GM12878 (cell line): ENCODE results near the gene NHS. TPM values are rescaled to one million over a fixed set of nuclear protein-coding genes. Genes with fewer than 3 reads are reported as not detected.

Experiments used
- ATAC-seq: fragments of 200-7000 bp; cut with Tn5 transposase; 3 replicates; pipeline ENCODE4 v1.9.1; 2020; ENCODE audit warnings: mild to moderate bottlenecking, moderate library complexity
- BruUV-seq: library from RNA; stranded (reverse); fragments of 400-500 nt; replicated peaks from 2 replicates; lab custom pipeline; 2021; lab: Mats Ljungman, UMichigan
- CTCF ChIA-PET: fragments of 300-600 bp; sonication (Branson Sonifier 250); formaldehyde crosslinking; extraction: SDS; loops from one replicate; lab custom pipeline; 2021; ENCODE audit warnings: inconsistent platforms; lab: Yijun Ruan, JAX
- POLR2A ChIA-PET: fragments of 350-600 bp; formaldehyde crosslinking; extraction: SDS; loops from one replicate; lab custom pipeline; 2021; ENCODE audit warnings: inconsistent platforms; lab: Charles Lee
- RAD21 ChIA-PET: fragments of 300-600 bp; sonication (Branson Sonifier 250); formaldehyde crosslinking; loops from one replicate; lab custom pipeline; 2023; ENCODE audit warnings: antibody characterized with exemption; ENCODE audit not compliant: unreplicated experiment; lab: Charles Lee
- SMC1A ChIA-PET: fragments of 300-600 bp; sonication (Branson Sonifier 250); formaldehyde crosslinking; loops from one replicate; lab custom pipeline; 2023; ENCODE audit not compliant: unreplicated experiment, uncharacterized antibody; lab: Charles Lee
- DNase-seq: peaks from one replicate; pipeline ENCODE4 v3.0.0-alpha.2; 2011; ENCODE audit warnings: low read depth, low spot score
- FAIRE-seq: peaks from 3 replicates; lab custom pipeline; 2011; peaks lifted over from hg19 to GRCh38; lab: Jason Lieb, UNC
- H2AFZ ChIP-seq: 2 replicates; pipeline ENCODE4 v1.6.0; 2011; ENCODE audit warnings: low read depth, low read length, control low read depth; ENCODE audit not compliant: control insufficient read depth
- H3K27ac ChIP-seq: 2 replicates; pipeline ENCODE4 v1.5.1; 2011; ENCODE audit warnings: control low read depth; ENCODE audit not compliant: control insufficient read depth, insufficient read depth
- H3K27me3 ChIP-seq, 2 experiments: replicated peaks in 1 of 2; 2 replicates each; pipeline versions ENCODE4 v1.6.0 to v1.6.1; 2011; ENCODE audit warnings: low read length in 1 of 2; ENCODE audit not compliant: control insufficient read depth in 2 of 2, insufficient read depth in 2 of 2
- H3K36me3 ChIP-seq, 2 experiments: 2 replicates each; pipeline ENCODE4 v1.5.1; 2011; ENCODE audit warnings: low read length in 1 of 2; ENCODE audit not compliant: control insufficient read depth in 2 of 2, insufficient read depth in 2 of 2
- H3K4me1 ChIP-seq: 2 replicates; pipeline ENCODE4 v1.6.1; 2011; ENCODE audit warnings: mild to moderate bottlenecking, low read length, moderate library complexity, mixed read lengths; ENCODE audit not compliant: control insufficient read depth, insufficient read depth
- H3K4me2 ChIP-seq: 2 replicates; pipeline ENCODE4 v1.6.0; 2011; ENCODE audit warnings: control low read depth; ENCODE audit not compliant: control insufficient read depth, insufficient read depth
- H3K4me3 ChIP-seq: fragments of 200-600 bp; sonication (generic); 2 replicates; pipeline ENCODE4 v1.5.1; 2016
- H3K79me2 ChIP-seq: 2 replicates; pipeline ENCODE4 v1.6.0; 2011; ENCODE audit warnings: low read length; ENCODE audit not compliant: control insufficient read depth, insufficient read depth
- H3K9ac ChIP-seq: 2 replicates; pipeline ENCODE4 v1.8.0; 2011; ENCODE audit warnings: low read length, control low read depth, mixed read lengths; ENCODE audit not compliant: control insufficient read depth, insufficient read depth
- H3K9me3 ChIP-seq: replicated peaks from 3 replicates; pipeline ENCODE4 v1.5.1; 2011; ENCODE audit warnings: mild to moderate bottlenecking, low read length; ENCODE audit not compliant: control insufficient read depth, insufficient read depth
- H4K20me1 ChIP-seq: 2 replicates; pipeline ENCODE4 v1.6.0; 2011; ENCODE audit not compliant: control insufficient read depth, insufficient read depth
- BMI1 ChIP-seq: fragments of 450-650 bp; IDR thresholded peaks from 2 replicates; pipeline ENCODE4 v1.6.1; 2016; ENCODE audit warnings: mild to moderate bottlenecking, moderate library complexity, borderline replicate concordance
- FOS ChIP-seq: IDR thresholded peaks from 3 replicates; pipeline ENCODE4 v1.6.1; 2011; ENCODE audit warnings: borderline replicate concordance; ENCODE audit not compliant: insufficient read length; ENCODE audit errors: extremely low read depth
- NR2C2 ChIP-seq: IDR thresholded peaks from 2 replicates; pipeline ENCODE4 v1.6.1; 2011; ENCODE audit warnings: borderline replicate concordance, low read depth; ENCODE audit not compliant: control insufficient read depth, insufficient read length
- PAX8 ChIP-seq: fragments of 450-650 bp; IDR thresholded peaks from 2 replicates; pipeline ENCODE4 v1.6.1; 2017; ENCODE audit warnings: mild to moderate bottlenecking, moderate library complexity
- SIN3A ChIP-seq: IDR thresholded peaks from 2 replicates; pipeline ENCODE4 v1.6.1; 2012; ENCODE audit warnings: low read depth, low read length, improper control_type of control experiment
- TARDBP ChIP-seq: IDR thresholded peaks from 2 replicates; pipeline ENCODE4 v1.6.1; 2016; ENCODE audit warnings: borderline replicate concordance
- in situ Hi-C: fragments of 300-500 bp; cut with MboI; formaldehyde crosslinking; loops from 9 replicates; pipeline ENCODE4 v1.14.3; 2018; ENCODE audit warnings: mixed read lengths
- intact Hi-C: fragments of 100-400 bp; cut with micrococcal nuclease; formaldehyde crosslinking; loops from one replicate; pipeline ENCODE4 v1.14.2; 2022; ENCODE audit not compliant: unreplicated experiment
- polyA plus RNA-seq, 11 experiments: library from polyadenylated mRNA; depleted of rRNA in 4 of 11; unstranded in 6 of 11; stranded (reverse) in 5 of 11; fragments of >200 nt; fragmentation: Nextera tagmentation in 4 of 11; fragmentation: Illumina TruSeq in 1 of 11; extraction: Ambion mirVana in 4 of 11; extraction: Trizol in 1 of 11; gene quantifications; 1 replicate in 1 of 11; 2 replicates in 10 of 11; pipeline versions ENCODE4 v1.2.1 to v1.2.3, GENCODE V29; 2011 to 2016; ENCODE audit warnings: inconsistent platforms in 2 of 11, missing spikeins in 2 of 11, low read depth in 1 of 11
- total RNA-seq, 4 experiments: library from RNA; depleted of rRNA in 3 of 4; stranded (reverse); fragments of >200 nt in 3 of 4; fragmentation: Illumina TruSeq in 1 of 4; extraction: Trizol in 1 of 4; gene quantifications; 2 replicates each; pipeline versions ENCODE4 v1.2.1 to v1.2.3, GENCODE V29; 2013 to 2021
- TF ChIP-seq, protein P1 (sequence below): fragments of 450-650 bp; IDR thresholded peaks from 2 replicates; pipeline ENCODE4 v1.6.1; 2018; ENCODE audit warnings: mild to moderate bottlenecking, low read depth, moderate library complexity; ENCODE audit not compliant: partially characterized antibody
- TF ChIP-seq, protein P2 (sequence below): IDR thresholded peaks from 2 replicates; pipeline ENCODE4 v1.6.1; 2012; ENCODE audit warnings: mild to moderate bottlenecking, low read depth, low read length
- TF ChIP-seq, protein P3 (sequence below): IDR thresholded peaks from 2 replicates; pipeline ENCODE4 v1.6.1; 2011; ENCODE audit warnings: low read depth, low read length, improper control_type of control experiment, borderline replicate concordance

The NHS gene
- total and polyA plus RNA-seq, 10 of the 15 experiments (the other 5 are each of a cell fraction or from before 2014, with no cell fraction given): under 0.01 to 0.07 (median 0.03) TPM; not detected in 7

DNA sequence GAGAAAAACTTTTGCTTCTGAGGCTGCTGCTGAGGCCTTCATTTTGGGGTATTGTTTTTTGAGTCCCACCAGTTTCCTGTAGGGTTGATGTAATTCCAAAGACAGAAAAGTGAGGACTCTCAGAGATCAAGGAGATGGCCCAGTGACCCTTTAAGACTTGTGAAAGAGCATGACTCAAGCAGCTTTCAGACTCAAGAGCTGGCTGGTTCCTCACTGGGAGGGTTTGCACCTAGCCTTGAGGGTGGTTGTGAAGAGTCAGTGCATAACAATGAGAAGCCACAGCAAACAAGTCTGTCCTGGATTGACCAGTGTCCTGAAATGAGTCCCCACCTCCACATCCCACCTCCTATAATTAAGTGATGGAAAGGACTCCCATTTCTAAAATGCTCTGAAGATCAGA lies 89.2 kb downstream of the NHS start:
- Histone ChIP-seq H3K9ac (no peak overlapping the region), H3K4me1 (no peaks in the 10 kb centered on the region), H3K79me2 (no peaks in the 10 kb centered on the region), H4K20me1 (no peaks in the 10 kb centered on the region), H3K9me3 (no peaks in the 10 kb centered on the region), H3K36me3 (no peaks in the 10 kb centered on the region), H3K4me2 (no peak overlapping the region), H3K27me3 (no peaks in the 10 kb centered on the region), H3K4me3 (no peak overlapping the region), H2AFZ (no peak overlapping the region)
- no peak for ATAC-seq
- in situ Hi-C loops: no loop called here
- ChIA-PET SMC1A (no interaction called here), CTCF (no interaction called here), POLR2A (no interaction called here), RAD21 (no interaction called here)
- BruUV-seq: no TSS peak
- no peak for DNase-seq
- no peak for FAIRE-seq
- TF ChIP-seq FOS: no peak
- TF ChIP-seq, protein P1, sequence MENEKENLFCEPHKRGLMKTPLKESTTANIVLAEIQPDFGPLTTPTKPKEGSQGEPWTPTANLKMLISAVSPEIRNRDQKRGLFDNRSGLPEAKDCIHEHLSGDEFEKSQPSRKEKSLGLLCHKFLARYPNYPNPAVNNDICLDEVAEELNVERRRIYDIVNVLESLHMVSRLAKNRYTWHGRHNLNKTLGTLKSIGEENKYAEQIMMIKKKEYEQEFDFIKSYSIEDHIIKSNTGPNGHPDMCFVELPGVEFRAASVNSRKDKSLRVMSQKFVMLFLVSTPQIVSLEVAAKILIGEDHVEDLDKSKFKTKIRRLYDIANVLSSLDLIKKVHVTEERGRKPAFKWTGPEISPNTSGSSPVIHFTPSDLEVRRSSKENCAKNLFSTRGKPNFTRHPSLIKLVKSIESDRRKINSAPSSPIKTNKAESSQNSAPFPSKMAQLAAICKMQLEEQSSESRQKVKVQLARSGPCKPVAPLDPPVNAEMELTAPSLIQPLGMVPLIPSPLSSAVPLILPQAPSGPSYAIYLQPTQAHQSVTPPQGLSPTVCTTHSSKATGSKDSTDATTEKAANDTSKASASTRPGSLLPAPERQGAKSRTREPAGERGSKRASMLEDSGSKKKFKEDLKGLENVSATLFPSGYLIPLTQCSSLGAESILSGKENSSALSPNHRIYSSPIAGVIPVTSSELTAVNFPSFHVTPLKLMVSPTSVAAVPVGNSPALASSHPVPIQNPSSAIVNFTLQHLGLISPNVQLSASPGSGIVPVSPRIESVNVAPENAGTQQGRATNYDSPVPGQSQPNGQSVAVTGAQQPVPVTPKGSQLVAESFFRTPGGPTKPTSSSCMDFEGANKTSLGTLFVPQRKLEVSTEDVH: no peak
- no peak for TF ChIP-seq BMI1
- TF ChIP-seq NR2C2: no peak
- TF ChIP-seq SIN3A: no peak
- no peak for TF ChIP-seq TARDBP
- no peak for TF ChIP-seq PAX8
- TF ChIP-seq, protein P2, sequence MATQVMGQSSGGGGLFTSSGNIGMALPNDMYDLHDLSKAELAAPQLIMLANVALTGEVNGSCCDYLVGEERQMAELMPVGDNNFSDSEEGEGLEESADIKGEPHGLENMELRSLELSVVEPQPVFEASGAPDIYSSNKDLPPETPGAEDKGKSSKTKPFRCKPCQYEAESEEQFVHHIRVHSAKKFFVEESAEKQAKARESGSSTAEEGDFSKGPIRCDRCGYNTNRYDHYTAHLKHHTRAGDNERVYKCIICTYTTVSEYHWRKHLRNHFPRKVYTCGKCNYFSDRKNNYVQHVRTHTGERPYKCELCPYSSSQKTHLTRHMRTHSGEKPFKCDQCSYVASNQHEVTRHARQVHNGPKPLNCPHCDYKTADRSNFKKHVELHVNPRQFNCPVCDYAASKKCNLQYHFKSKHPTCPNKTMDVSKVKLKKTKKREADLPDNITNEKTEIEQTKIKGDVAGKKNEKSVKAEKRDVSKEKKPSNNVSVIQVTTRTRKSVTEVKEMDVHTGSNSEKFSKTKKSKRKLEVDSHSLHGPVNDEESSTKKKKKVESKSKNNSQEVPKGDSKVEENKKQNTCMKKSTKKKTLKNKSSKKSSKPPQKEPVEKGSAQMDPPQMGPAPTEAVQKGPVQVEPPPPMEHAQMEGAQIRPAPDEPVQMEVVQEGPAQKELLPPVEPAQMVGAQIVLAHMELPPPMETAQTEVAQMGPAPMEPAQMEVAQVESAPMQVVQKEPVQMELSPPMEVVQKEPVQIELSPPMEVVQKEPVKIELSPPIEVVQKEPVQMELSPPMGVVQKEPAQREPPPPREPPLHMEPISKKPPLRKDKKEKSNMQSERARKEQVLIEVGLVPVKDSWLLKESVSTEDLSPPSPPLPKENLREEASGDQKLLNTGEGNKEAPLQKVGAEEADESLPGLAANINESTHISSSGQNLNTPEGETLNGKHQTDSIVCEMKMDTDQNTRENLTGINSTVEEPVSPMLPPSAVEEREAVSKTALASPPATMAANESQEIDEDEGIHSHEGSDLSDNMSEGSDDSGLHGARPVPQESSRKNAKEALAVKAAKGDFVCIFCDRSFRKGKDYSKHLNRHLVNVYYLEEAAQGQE: no peak
- TF ChIP-seq, protein P3, sequence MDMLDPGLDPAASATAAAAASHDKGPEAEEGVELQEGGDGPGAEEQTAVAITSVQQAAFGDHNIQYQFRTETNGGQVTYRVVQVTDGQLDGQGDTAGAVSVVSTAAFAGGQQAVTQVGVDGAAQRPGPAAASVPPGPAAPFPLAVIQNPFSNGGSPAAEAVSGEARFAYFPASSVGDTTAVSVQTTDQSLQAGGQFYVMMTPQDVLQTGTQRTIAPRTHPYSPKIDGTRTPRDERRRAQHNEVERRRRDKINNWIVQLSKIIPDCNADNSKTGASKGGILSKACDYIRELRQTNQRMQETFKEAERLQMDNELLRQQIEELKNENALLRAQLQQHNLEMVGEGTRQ: no peak
- TF ChIP-seq, all 136 proteins: peak for 0
- no peak overlapping the region for H3K27ac ChIP-seq
- intact Hi-C loops: no loop called here
